Activated CD8-positive, alpha-beta T cell treated with anti-CD3 and anti-CD28 coated beads for 36 hours (primary cell): ENCODE measurements around the gene ELAVL2. TPM values are rescaled to one million over a fixed set of nuclear protein-coding genes. Genes with fewer than 3 reads are reported as not detected.

Source experiments
- ATAC-seq: fragments of 200-7000 bp; cut with Tn5 transposase; one replicate; pipeline ENCODE4 v1.10.0; 2021; ENCODE audit warnings: mild to moderate bottlenecking, moderate library complexity
- CTCF ChIA-PET: fragments of 350-600 bp; sonication (Branson Sonifier 250); formaldehyde crosslinking; loops from one replicate; lab custom pipeline; 2021; ENCODE audit warnings: antibody characterized with exemption; lab: Charles Lee
- POLR2A ChIA-PET: fragments of 350-600 bp; sonication (Branson Sonifier 250); formaldehyde crosslinking; loops from one replicate; lab custom pipeline; 2021; ENCODE audit warnings: antibody characterized with exemption; lab: Charles Lee
- DNase-seq: peaks from one replicate; pipeline ENCODE4 v3.0.0-alpha.2; 2020
- H3K27ac Mint-ChIP-seq: one replicate; pipeline ENCODE4 v1.8.0; 2021; ENCODE audit warnings: mild to moderate bottlenecking, mixed read lengths
- H3K27me3 Mint-ChIP-seq: one replicate; pipeline ENCODE4 v1.8.0; 2021; ENCODE audit warnings: mixed read lengths
- H3K36me3 Mint-ChIP-seq: one replicate; pipeline ENCODE4 v1.8.0; 2021; ENCODE audit warnings: low read depth, mixed read lengths
- H3K4me1 Mint-ChIP-seq: one replicate; pipeline ENCODE4 v1.8.0; 2021; ENCODE audit warnings: low read depth, mixed read lengths
- H3K4me3 Mint-ChIP-seq: one replicate; pipeline ENCODE4 v1.8.0; 2021; ENCODE audit warnings: mild to moderate bottlenecking, moderate library complexity, mixed read lengths
- H3K9me3 Mint-ChIP-seq: one replicate; pipeline ENCODE4 v1.8.0; 2021; ENCODE audit warnings: mixed read lengths
- intact Hi-C: fragments of 100-400 bp; cut with micrococcal nuclease; formaldehyde crosslinking; loops from one replicate; pipeline ENCODE4 v1.10.0; 2022
- total RNA-seq, 2 experiments: library from RNA; stranded (reverse); gene quantifications; one replicate each; pipeline ENCODE4 v1.2.3, GENCODE V29; 2021
- TF ChIP-seq, protein P1 (sequence below): fragments of 200-600 bp; IDR thresholded peaks from one replicate; pipeline ENCODE4 v1.8.0; 2022; ENCODE audit warnings: antibody characterized with exemption, mild to moderate bottlenecking

Gene ELAVL2
- total RNA-seq, 2 experiments from 2014 or later: not detected

DNA sequence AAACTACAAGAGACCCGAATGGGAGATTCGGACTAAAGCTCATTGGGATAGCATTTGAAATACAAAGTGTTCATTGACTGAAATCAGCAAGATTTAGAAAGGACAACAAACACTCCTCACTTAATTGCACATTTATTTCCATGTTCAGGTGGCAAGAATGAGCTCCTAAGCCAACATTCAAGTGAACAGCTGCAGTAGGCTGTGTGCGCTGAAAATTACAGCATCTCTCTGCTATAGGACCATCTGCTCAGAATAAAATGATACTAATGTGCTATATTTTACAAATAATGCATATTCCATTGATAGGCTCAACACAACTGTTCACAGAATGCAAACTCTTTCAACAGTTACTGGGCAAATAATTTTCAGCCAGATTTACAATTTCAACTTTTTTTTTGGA, 61.8 kb downstream of the ELAVL2 start:
- Mint-ChIP-seq H3K27me3 (no peaks in the 10 kb centered on the region), H3K9me3 (no peaks in the 10 kb centered on the region)

DNA sequence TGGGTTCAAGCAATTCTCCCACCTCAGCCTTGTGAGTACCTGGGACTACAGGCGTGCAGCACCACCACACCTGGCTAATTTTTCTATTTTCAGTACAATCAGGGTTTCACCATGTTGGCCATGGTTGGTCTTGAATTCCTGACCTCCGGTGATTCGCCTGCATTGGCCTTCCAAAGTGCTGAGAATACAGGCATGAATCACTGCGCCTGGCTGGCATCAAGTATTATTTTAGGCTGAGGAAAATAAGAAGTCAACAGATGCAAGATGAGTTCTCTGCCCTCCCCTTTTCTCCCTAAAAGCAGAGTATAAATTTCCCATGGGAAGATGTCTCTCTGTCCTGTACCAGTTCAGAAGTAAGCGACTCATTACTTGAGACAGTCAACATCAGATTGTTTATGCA, 71.5 kb downstream of the ELAVL2 start:
- intact Hi-C loops: no loop called here

More for the DNA sequence above, 61.8 kb downstream of the ELAVL2 start:
- ChIA-PET CTCF (no interaction called here), POLR2A (no interaction called here)
- H3K4me1 Mint-ChIP-seq: no peaks in the 10 kb centered on the region
- DNase-seq (no peak), ATAC-seq (no peak)
- TF ChIP-seq, protein P1, sequence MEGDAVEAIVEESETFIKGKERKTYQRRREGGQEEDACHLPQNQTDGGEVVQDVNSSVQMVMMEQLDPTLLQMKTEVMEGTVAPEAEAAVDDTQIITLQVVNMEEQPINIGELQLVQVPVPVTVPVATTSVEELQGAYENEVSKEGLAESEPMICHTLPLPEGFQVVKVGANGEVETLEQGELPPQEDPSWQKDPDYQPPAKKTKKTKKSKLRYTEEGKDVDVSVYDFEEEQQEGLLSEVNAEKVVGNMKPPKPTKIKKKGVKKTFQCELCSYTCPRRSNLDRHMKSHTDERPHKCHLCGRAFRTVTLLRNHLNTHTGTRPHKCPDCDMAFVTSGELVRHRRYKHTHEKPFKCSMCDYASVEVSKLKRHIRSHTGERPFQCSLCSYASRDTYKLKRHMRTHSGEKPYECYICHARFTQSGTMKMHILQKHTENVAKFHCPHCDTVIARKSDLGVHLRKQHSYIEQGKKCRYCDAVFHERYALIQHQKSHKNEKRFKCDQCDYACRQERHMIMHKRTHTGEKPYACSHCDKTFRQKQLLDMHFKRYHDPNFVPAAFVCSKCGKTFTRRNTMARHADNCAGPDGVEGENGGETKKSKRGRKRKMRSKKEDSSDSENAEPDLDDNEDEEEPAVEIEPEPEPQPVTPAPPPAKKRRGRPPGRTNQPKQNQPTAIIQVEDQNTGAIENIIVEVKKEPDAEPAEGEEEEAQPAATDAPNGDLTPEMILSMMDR: no peak
- no peak overlapping the region for H3K27ac Mint-ChIP-seq
- intact Hi-C loops: no loop called here
- no peak overlapping the region for H3K4me3 Mint-ChIP-seq
- no peaks in the 10 kb centered on the region for H3K36me3 Mint-ChIP-seq

DNA sequence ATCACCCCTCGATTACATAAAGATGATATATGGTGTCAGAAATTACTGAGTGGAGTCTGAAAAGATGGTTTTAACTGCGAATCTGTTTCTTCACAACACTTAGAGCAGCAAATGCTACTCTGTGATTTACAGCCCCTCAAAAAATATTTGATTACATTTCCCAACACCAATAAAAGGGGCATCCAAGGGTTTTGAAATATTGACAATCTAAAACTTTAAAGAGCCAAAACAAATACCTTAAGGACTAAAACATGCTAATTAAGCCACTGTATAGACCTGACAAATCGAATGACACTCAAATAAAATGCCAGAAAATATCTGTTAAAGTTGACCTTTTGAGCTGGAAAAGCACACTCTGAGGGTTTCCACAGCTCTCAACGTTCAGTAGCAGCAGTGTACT, 73.2 kb downstream of the ELAVL2 start:
- CTCF ChIA-PET: no interaction called here
- ATAC-seq (no peak), DNase-seq (no peak)
- POLR2A ChIA-PET: no interaction called here
- no peaks in the 10 kb centered on the region for H3K36me3 Mint-ChIP-seq
- peaks cover 7% of the 10 kb centered on the region for H3K9me3 Mint-ChIP-seq
- TF ChIP-seq, protein P1: no peak
- no peaks in the 10 kb centered on the region for H3K4me1 Mint-ChIP-seq
- no peak overlapping the region for H3K27ac Mint-ChIP-seq
- intact Hi-C loops: no loop called here
- no peaks in the 10 kb centered on the region for H3K27me3 Mint-ChIP-seq
- H3K4me3 Mint-ChIP-seq: no peak overlapping the region

More for the DNA sequence above, 71.5 kb downstream of the ELAVL2 start:
- Mint-ChIP-seq H3K9me3 (peaks cover 1% of the 10 kb centered on the region), H3K27ac (no peak overlapping the region), H3K27me3 (no peaks in the 10 kb centered on the region), H3K4me3 (no peak overlapping the region), H3K4me1 (no peaks in the 10 kb centered on the region), H3K36me3 (no peaks in the 10 kb centered on the region)
- ChIA-PET CTCF (no interaction called here), POLR2A (no interaction called here)
- TF ChIP-seq, protein P1: no peak
- ATAC-seq: no peak
- no peak for DNase-seq

DNA sequence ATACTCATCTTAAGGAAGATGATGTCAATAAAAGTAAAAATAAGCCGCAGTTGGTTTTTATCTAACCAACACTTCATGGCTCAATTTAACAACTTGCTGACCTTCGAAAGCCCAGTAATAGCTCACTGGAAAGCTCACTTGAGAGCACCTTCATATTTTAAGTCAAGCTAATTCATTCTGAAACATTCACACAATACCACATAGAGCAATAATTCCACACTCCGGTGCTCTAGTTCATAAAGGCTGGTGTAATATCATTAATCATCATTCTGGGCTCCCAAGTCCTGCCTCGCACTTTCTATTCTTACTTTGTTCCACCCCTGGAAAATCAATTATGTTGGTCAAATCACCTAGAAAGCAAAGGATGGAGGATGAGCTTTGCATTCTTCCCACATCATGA, 74.4 kb downstream of the ELAVL2 start:
- CTCF ChIA-PET: no interaction called here
- no peak for ATAC-seq
- Mint-ChIP-seq H3K27me3 (no peaks in the 10 kb centered on the region), H3K27ac (no peak overlapping the region), H3K4me1 (no peaks in the 10 kb centered on the region), H3K36me3 (no peaks in the 10 kb centered on the region), H3K9me3 (peaks cover 10% of the 10 kb centered on the region), H3K4me3 (no peak overlapping the region)
- TF ChIP-seq, protein P1: no peak
- intact Hi-C loops: no loop called here
- DNase-seq: no peak
- POLR2A ChIA-PET: no interaction called here

DNA sequence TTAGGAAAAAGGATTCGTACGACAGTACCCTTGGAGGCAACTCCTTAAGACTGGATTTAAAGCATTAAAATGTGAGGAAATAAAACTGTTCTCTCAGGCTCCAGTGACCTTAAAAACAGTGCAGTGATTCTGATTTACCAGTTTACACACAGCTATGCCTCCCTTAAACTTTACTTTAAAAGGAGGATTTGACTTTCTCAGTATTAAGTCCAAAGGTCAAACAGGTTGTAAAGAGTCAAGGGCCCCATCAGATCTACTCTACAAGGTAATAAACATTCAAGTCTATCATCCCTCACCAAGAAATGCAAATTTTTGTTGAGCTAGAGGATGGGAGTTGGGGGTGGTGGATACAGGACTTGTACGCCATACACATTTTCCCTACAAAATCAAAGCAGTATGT, 75.2 kb downstream of the ELAVL2 start:
- ChIA-PET CTCF (no interaction called here), POLR2A (no interaction called here)
- no peak overlapping the region for H3K4me3 Mint-ChIP-seq
- TF ChIP-seq, protein P1: no peak
- H3K27ac Mint-ChIP-seq: no peak overlapping the region
- DNase-seq (no peak), ATAC-seq (no peak)
- intact Hi-C loops: no loop called here
- H3K4me1 Mint-ChIP-seq: no peaks in the 10 kb centered on the region
- no peaks in the 10 kb centered on the region for H3K36me3 Mint-ChIP-seq
- no peaks in the 10 kb centered on the region for H3K27me3 Mint-ChIP-seq
- peaks cover 10% of the 10 kb centered on the region for H3K9me3 Mint-ChIP-seq
